SJCRH30 (cell line): ENCODE results near the gene FHIT. TPM values are rescaled to one million over a fixed set of nuclear protein-coding genes. Genes with fewer than 3 reads are reported as not detected.

Experiments used
- DNase-seq, 2 experiments: peaks; one replicate each; pipeline ENCODE4 v3.0.0-alpha.2; 2015 to 2020
- H3K27ac ChIP-seq: fragments of 250-450 bp; sonication (Bioruptor Pico); 2 replicates; pipeline ENCODE4 v1.5.1; 2020; ENCODE audit warnings: mild to moderate bottlenecking, moderate library complexity
- H3K27me3 ChIP-seq: fragments of 250-450 bp; sonication (Bioruptor Pico); 2 replicates; pipeline ENCODE4 v1.5.1; 2020; ENCODE audit warnings: mild to moderate bottlenecking, moderate library complexity
- H3K36me3 ChIP-seq: fragments of 250-450 bp; sonication (Bioruptor Pico); 2 replicates; pipeline ENCODE4 v1.5.1; 2020; ENCODE audit warnings: mild to moderate bottlenecking, moderate library complexity
- H3K4me1 ChIP-seq: fragments of 250-450 bp; sonication (Bioruptor Pico); 2 replicates; pipeline ENCODE4 v1.5.1; 2020; ENCODE audit warnings: mild to moderate bottlenecking, moderate library complexity
- H3K4me3 ChIP-seq: fragments of 250-450 bp; sonication (Bioruptor Pico); 2 replicates; pipeline ENCODE4 v1.5.1; 2020; ENCODE audit warnings: mild to moderate bottlenecking, moderate library complexity
- H3K9me3 ChIP-seq: fragments of 250-450 bp; sonication (Bioruptor Pico); replicated peaks from 2 replicates; pipeline ENCODE4 v1.5.1; 2020; ENCODE audit warnings: mild to moderate bottlenecking, moderate library complexity
- total RNA-seq: library from RNA; depleted of rRNA; stranded (reverse); fragments of >200 nt; shearing (Covaris generic); gene quantifications from 2 replicates; pipeline ENCODE4 v1.2.3, GENCODE V29; 2014

The FHIT gene
- total RNA-seq, 1 experiment from 2014 or later, result 2.2 TPM

DNA sequence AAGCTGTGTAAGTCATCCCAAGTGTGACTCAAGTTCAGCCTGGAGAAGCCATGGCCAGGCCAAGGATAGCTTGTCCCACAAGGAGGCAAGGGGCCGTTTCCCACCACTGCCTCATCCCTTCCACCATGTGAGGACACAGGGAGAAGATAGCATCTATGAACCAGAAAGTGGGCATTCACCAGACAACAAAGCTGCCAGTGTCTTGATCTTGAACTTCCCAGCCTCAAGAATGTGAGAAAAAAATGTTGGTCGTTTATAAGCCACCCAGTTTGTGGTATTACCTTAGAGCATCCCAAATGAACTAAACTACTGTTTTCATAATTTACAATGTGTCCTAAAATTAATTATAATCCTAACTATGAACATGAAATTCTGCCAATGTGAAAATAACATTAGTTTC lies 1270.7 kb downstream of the FHIT start:
- H3K4me1 ChIP-seq, result no peaks in the 10 kb centered on the region
- no peaks in the 10 kb centered on the region for H3K36me3 ChIP-seq
- H3K27me3 ChIP-seq, result no peaks in the 10 kb centered on the region
- no peak for DNase-seq
- no peak overlapping the region for H3K4me3 ChIP-seq
- no peaks in the 10 kb centered on the region for H3K9me3 ChIP-seq
- H3K27ac ChIP-seq, result no peak overlapping the region

DNA sequence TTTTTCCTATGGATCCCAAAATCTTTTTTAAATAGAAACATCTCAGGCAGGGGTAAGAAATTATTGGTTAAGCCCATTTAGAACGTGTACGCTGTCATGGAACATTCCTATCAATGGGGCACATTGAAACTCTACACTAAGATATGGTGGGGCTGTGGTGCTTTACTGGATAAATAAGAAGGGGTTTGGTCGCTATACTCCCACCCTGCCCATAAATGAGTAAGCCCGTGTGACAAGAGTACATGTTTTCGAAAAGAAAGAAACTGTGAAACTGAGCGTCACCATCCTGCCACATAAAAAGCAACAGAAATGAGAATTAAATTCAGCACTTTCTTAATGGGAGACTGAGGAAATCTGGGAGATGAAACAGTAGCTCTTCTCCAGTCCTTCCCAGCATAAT lies 1271.7 kb downstream of the FHIT start:
- no peak for DNase-seq
- H3K9me3 ChIP-seq, result no peaks in the 10 kb centered on the region
- H3K27ac ChIP-seq, result no peak overlapping the region
- H3K4me1 ChIP-seq, result no peaks in the 10 kb centered on the region
- no peaks in the 10 kb centered on the region for H3K27me3 ChIP-seq
- H3K36me3 ChIP-seq, result no peaks in the 10 kb centered on the region
- no peak overlapping the region for H3K4me3 ChIP-seq

DNA sequence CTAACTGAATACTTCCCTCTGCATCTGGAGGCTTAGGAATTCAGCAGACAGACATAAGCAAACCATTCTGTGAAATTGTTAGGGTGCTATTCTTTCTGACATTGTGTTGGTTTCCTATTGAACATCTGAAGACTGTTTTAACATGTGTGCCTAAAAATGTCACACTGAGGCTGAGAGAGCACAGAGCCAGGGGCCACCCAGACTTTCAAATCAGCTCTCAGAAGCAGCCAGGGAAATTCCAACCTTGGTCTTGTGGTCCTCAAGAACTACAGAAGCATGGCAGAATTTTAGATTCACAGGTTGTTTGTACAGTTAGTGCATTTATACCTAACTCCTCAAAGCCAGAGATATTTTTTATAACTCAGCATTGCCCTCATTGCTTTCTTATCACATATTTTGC lies 1272.3 kb downstream of the FHIT start:
- H3K27ac ChIP-seq, result no peak overlapping the region
- H3K36me3 ChIP-seq, result no peaks in the 10 kb centered on the region
- H3K4me1 ChIP-seq, result no peaks in the 10 kb centered on the region
- H3K4me3 ChIP-seq, result no peak overlapping the region
- H3K27me3 ChIP-seq, result no peaks in the 10 kb centered on the region
- DNase-seq, result no peak
- no peaks in the 10 kb centered on the region for H3K9me3 ChIP-seq

DNA sequence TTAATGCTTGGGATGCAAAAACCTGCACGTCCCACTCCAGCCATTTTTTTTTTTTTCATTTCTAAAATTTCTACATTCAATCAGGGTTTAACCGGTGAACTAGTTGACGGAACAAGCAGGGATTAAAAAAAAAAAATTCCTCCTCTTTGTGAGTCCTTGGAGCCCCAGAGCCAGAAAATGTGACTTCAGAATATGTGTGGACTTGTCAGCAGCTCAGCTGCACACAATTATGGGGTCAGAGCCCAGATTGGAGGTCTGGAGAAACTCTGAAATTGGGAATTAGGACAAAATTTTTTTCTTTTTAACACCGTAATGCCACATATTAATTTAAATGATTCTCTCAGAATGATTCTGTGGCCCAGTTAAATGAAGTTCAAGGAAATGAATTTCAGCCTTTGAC lies 1280.5 kb downstream of the FHIT start:
- no peak overlapping the region for H3K4me3 ChIP-seq
- DNase-seq, result no peak
- H3K36me3 ChIP-seq, result no peaks in the 10 kb centered on the region

DNA sequence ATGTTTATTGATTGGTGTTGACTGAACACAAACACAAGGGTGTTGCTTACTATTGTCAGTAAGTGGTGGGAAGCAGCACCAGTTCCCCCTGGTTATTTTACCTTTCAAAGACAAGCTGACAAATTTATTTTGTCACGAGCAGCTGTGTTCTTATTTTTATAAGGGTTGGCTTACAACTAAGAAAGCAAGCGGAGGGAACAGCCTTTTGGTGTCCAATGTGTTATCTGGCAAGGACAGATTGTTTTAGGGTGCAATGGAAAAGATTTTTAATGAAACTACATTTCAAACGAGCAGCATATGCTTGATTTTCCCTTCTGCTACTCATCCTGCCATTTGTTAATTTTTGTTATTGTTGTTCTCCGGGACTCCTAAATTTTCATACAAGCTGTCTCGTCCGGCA lies 1280.9 kb downstream of the FHIT start:
- no peaks in the 10 kb centered on the region for H3K4me1 ChIP-seq
- no peaks in the 10 kb centered on the region for H3K27me3 ChIP-seq
- H3K4me3 ChIP-seq, result no peak overlapping the region
- no peaks in the 10 kb centered on the region for H3K9me3 ChIP-seq
- no peak for DNase-seq
- H3K27ac ChIP-seq, result no peak overlapping the region
- H3K36me3 ChIP-seq, result no peaks in the 10 kb centered on the region

More for the DNA sequence above, 1280.5 kb downstream of the FHIT start:
- Histone ChIP-seq H3K4me1 (no peaks in the 10 kb centered on the region), H3K9me3 (no peaks in the 10 kb centered on the region), H3K27ac (no peak overlapping the region), H3K27me3 (no peaks in the 10 kb centered on the region)

DNA sequence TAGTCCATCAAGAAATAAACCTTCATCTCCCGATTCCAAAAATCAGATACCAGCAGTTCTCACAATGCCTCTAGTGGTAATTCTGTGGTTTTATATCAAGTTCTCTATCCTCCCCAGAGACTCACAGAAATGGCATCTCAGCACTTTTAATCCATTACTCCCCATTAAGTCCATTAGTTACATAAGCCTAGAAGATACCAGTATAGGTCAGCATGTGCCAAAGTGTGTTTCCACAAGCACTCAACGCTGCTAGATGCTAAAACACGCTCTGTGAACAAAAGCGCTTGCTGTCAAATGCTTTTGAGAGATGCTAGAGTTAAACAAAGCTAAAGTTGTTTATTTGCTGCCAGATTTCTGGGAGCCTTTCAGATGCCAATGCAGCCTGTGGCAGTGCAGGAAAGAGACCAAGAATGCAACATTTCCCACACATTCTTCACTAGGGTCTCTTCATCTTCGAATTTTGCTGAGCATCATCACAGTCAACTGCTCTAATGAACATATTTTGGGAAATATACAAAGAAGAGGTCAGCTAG lies 1282.7 kb downstream of the FHIT start:
- Histone ChIP-seq H3K27me3 (no peaks in the 10 kb centered on the region), H3K4me3 (no peak overlapping the region), H3K9me3 (no peaks in the 10 kb centered on the region), H3K36me3 (no peaks in the 10 kb centered on the region), H3K4me1 (no peaks in the 10 kb centered on the region), H3K27ac (no peak overlapping the region)
- DNase-seq, result no peak

DNA sequence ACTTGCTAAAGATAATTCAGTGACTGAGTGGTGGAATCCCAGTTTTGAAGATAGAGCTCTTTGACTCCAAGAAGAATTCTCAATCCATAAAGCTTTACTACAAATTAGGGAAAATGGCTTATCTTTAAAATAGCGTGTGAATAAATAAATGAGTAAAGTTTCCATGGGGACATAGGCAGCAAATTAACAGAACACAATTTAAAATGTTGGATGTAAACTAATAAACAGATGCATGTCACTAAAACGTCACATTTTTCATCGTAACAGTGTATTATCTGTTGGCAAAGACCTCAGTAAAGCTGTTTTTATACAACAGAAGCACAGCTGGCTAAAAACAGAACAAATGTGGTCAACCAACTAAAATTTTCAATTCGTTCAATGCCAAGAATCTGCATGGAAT lies 1287.6 kb downstream of the FHIT start:
- Histone ChIP-seq H3K36me3 (no peaks in the 10 kb centered on the region), H3K27me3 (no peaks in the 10 kb centered on the region)

DNA sequence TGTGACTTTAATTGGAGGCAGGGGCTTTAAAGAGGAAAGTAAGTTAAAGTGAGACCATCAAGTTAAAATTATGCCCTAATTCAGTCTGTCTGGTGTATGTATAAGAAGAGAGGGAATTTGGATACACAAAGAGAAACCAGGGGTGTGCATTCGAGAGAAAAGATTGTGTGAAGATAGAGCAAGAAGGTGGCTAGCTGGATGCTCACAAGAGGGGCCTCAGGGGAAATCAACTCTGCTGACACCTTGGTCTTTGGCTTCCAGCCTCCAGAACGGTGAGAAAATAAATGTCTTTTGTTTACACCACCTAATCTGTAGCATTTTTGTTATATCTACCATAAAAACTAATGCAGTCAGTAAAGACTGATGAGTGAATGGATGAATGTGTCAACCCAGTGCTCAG lies 1294.1 kb downstream of the FHIT start:
- Histone ChIP-seq H3K36me3 (no peaks in the 10 kb centered on the region), H3K9me3 (no peaks in the 10 kb centered on the region), H3K27me3 (no peaks in the 10 kb centered on the region), H3K4me1 (no peaks in the 10 kb centered on the region), H3K27ac (no peak overlapping the region), H3K4me3 (no peak overlapping the region)
- no peak for DNase-seq

More for the DNA sequence above, 1287.6 kb downstream of the FHIT start:
- Histone ChIP-seq H3K27ac (no peak overlapping the region), H3K4me3 (no peak overlapping the region), H3K9me3 (no peaks in the 10 kb centered on the region), H3K4me1 (no peaks in the 10 kb centered on the region)
- DNase-seq, result no peak

DNA sequence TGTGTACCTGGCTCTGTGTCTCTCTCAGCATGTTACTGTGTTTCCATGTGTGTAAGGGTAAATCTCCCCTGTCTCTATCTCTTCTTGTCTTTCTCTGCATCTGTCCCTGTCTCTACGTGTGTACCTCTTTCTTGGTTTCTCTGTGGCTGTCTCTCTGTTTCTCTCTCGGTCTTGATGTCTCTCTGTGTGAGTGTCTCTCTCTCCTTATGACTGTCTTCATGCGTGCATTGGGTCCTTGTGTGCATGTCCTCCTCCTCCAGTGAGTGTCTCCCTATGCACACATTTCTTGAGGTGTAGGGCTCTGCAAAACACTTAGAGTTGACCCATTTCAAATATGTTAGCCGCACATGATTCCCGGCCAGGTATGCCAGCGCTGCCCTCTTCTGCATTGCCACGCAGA lies 1298.1 kb downstream of the FHIT start:
- Histone ChIP-seq H3K36me3 (no peaks in the 10 kb centered on the region), H3K27ac (no peak overlapping the region)

DNA sequence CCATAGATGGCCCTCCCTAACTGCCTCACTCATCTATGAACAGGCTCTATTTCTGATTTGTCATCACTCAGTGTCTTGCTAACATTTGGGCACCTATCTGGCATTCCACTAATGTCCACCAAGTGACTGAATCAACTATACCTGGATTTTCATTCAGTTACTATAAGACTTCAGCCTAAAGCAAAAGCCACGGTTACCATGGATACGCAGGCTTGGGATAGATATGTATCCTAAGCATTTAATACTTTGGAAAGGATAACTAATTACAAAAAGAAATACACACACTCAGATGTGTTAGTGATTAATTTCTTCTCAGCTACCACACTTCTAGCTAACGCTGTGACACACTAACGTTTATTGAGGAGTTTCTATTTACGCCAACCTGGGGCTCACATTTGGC lies 1301.9 kb downstream of the FHIT start:
- DNase-seq, result no peak
- no peak overlapping the region for H3K27ac ChIP-seq
- H3K4me1 ChIP-seq, result no peaks in the 10 kb centered on the region
- H3K27me3 ChIP-seq, result no peaks in the 10 kb centered on the region
- H3K4me3 ChIP-seq, result no peak overlapping the region
- no peaks in the 10 kb centered on the region for H3K9me3 ChIP-seq
- H3K36me3 ChIP-seq, result no peaks in the 10 kb centered on the region

More for the DNA sequence above, 1298.1 kb downstream of the FHIT start:
- DNase-seq, result no peak
- Histone ChIP-seq H3K9me3 (no peaks in the 10 kb centered on the region), H3K4me3 (no peak overlapping the region), H3K27me3 (no peaks in the 10 kb centered on the region), H3K4me1 (no peaks in the 10 kb centered on the region)

DNA sequence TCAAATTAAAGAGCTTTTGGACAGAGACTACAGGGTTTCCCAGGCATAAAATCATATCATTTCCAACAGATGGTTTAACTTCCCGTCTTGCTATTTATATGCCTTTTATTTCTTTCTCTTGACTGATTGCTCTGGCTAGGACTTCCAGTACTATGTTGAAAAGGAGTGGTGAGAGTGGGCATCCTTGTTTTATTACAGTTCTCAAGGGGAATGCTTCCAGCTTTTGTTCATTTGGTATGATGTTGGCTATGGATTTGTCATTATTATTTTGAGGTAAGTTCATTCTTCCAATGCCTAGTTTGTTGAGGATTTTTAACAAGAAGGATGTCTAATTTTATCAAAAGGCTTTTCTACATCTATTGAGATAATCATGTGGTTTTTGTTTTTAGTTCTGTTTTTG lies 1304.9 kb downstream of the FHIT start:
- no peak overlapping the region for H3K4me3 ChIP-seq
- no peaks in the 10 kb centered on the region for H3K9me3 ChIP-seq
- no peaks in the 10 kb centered on the region for H3K27me3 ChIP-seq
- DNase-seq, result no peak
- H3K27ac ChIP-seq, result no peak overlapping the region
- no peaks in the 10 kb centered on the region for H3K36me3 ChIP-seq
- no peaks in the 10 kb centered on the region for H3K4me1 ChIP-seq

DNA sequence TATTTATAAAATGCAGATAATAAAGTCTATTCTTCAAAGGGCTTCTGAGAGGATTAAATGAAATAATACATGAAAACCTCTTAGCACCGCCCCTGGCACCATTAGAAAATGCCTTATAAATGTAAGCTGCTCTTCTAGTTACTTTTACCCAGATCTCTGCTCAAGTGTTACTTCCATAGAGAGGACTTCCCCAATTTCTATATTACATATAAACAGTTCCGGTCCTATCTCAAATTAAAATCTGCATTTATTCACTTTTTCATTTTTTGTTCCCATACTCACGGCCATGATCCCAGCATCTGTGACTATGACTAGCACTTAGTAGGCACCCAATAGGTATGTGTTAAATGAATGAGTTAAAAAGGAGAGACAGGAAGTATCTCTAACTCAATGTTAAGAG lies 1310.5 kb downstream of the FHIT start:
- Histone ChIP-seq H3K36me3 (no peaks in the 10 kb centered on the region), H3K4me1 (no peaks in the 10 kb centered on the region), H3K27ac (no peak overlapping the region), H3K27me3 (no peaks in the 10 kb centered on the region), H3K9me3 (no peaks in the 10 kb centered on the region), H3K4me3 (no peak overlapping the region)
- no peak for DNase-seq

DNA sequence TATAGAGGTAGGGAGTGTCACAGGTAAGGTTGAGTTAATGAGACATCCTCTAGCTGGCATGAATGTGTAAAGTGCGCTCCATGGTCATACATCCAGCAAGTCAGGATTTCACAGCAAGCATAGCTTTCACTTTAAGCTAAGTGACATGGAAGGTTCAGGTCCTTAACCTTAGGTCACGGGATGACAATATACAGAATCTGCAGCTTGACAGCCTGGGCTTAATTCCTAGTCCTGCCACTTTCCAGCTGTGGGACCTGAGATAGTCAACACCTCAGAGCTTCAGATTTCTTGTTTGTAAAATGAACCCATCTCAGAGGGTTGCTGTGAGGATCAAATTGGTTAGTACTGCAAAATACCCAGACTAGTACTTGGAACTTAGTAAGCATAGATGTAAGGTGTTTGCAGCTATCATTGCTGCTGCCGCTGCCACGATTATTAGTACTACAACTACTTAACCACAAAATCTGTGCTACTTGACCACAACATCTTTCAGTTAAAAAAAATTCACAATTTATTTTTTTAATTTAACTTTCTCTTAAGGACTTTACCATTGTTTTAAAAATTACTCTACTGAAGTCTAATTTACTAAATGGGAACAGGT lies 1311.3 kb downstream of the FHIT start:
- H3K4me1 ChIP-seq, result no peaks in the 10 kb centered on the region
- H3K9me3 ChIP-seq, result no peaks in the 10 kb centered on the region
- no peaks in the 10 kb centered on the region for H3K36me3 ChIP-seq
- H3K27me3 ChIP-seq, result no peaks in the 10 kb centered on the region
- H3K4me3 ChIP-seq, result no peak overlapping the region
- H3K27ac ChIP-seq, result no peak overlapping the region
- DNase-seq, result no peak

DNA sequence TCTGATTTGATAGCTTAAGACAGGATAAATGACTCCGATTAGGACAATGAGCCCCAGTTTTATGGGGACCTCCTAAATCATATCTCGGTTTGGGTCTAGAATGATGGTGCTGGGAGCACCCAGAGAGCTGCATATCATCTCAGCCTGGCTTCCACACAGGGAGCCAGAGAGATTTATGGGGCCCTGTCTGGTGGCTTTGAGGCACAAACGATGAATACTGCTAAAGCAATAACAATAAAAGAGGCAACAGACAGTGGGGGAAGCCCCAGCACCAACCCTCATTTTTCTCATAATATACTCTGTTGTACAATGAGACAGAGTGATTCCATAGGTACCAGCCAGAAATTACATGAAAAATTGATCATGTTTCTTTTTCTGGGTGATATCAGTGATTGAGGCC lies 1312.4 kb downstream of the FHIT start:
- H3K9me3 ChIP-seq, result no peaks in the 10 kb centered on the region
- no peaks in the 10 kb centered on the region for H3K4me1 ChIP-seq
- no peak overlapping the region for H3K4me3 ChIP-seq
- no peak overlapping the region for H3K27ac ChIP-seq
- no peaks in the 10 kb centered on the region for H3K27me3 ChIP-seq
- no peaks in the 10 kb centered on the region for H3K36me3 ChIP-seq
- no peak for DNase-seq

DNA sequence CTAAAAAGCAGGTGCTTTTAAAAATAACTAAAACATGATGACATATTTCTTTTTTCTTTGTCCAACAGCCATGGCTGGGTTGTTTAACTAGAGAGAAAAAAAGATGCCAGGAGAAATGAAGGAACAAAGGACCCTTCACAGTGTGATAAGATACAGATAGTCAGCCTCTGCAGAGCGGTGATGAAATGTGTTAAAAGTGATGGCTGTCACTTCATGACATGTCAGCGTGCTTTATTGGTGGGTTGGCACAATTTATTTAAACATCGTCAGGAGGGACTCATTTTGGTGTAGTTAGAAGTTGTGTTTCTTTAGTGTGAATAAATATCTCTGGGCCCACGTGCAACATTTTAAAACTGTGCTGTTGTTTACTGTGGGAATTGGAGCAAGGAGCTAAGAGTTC lies 1314.1 kb downstream of the FHIT start:
- H3K27me3 ChIP-seq, result no peaks in the 10 kb centered on the region
- no peaks in the 10 kb centered on the region for H3K9me3 ChIP-seq
- DNase-seq, result no peak
- H3K4me3 ChIP-seq, result no peak overlapping the region
- no peaks in the 10 kb centered on the region for H3K4me1 ChIP-seq
- no peak overlapping the region for H3K27ac ChIP-seq
- H3K36me3 ChIP-seq, result no peaks in the 10 kb centered on the region

DNA sequence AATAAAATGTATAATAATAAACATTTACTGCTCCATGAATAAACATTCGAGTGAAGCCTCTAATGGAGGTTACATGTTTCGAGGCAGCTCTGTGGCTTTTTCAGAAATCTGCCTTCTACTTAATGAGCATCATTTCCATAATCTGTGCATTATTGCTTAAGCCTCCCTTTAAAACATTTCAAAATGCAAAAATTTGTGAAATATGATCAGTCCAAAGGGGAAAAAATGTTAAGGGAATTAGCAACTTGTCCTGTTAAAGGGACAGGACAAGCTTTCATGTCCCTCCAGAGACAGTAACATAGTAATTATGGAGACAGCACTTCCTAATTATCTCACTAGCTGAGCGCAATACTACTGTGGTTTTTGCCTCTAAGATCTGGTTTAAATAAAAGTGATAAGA lies 1314.8 kb downstream of the FHIT start:
- H3K9me3 ChIP-seq, result no peaks in the 10 kb centered on the region
- no peaks in the 10 kb centered on the region for H3K27me3 ChIP-seq
- no peaks in the 10 kb centered on the region for H3K4me1 ChIP-seq
- no peak overlapping the region for H3K27ac ChIP-seq
- H3K4me3 ChIP-seq, result no peak overlapping the region
- no peak for DNase-seq
- no peaks in the 10 kb centered on the region for H3K36me3 ChIP-seq
